Motor neuron (in vitro differentiated cells): ENCODE data around the gene HLA-DQB2. TPM values are rescaled to one million over a fixed set of nuclear protein-coding genes. Genes with fewer than 3 reads are reported as not detected.
"Not testable (repeated sequence)": the region's sequence is repeated elsewhere in the genome, so short reads cannot be mapped to it uniquely, and the experiment has no call there.

Source experiments
- ATAC-seq, 8 experiments: fragments of 200-7000 bp; cut with Tn5 transposase; replicated peaks in 6 of 8; 2 replicates each; pipeline ENCODE4 v1.8.0; 2021; ENCODE audit warnings: mild to moderate bottlenecking in 8 of 8, moderate library complexity in 8 of 8
- H3K27ac ChIP-seq, 2 donors: fragments of 250-450 bp; sonication (Bioruptor Pico); 2 replicates each; pipeline ENCODE4 v1.9.0; 2021; ENCODE audit warnings: antibody characterized with exemption in 2 of 2, mild to moderate bottlenecking in 2 of 2, moderate library complexity in 1 of 2
- H3K4me1 ChIP-seq, 2 donors: fragments of 250-450 bp; sonication (Bioruptor Pico); replicated peaks in 1 of 2; 2 replicates each; pipeline ENCODE4 v1.6.1; 2021; ENCODE audit warnings: antibody characterized with exemption in 2 of 2, mild to moderate bottlenecking in 2 of 2, moderate library complexity in 1 of 2
- H3K4me3 ChIP-seq, 5 donors: fragments of 250-450 bp; sonication (Bioruptor Pico); 2 replicates each; pipeline ENCODE4 v1.9.0; 2021; ENCODE audit warnings: antibody characterized with exemption in 5 of 5, mild to moderate bottlenecking in 5 of 5, moderate library complexity in 4 of 5
- WGBS, 10 experiments: fragments of 450-650 bp; shearing (Covaris generic); methylation state at CpG; one replicate each; pipeline ENCODE4 v1.0.0; 2022; 5-methylcytosine and 5-hydroxymethylcytosine counted together
- in situ Hi-C, 9 experiments: fragments of 400-800 bp; cut with MboI; loops; one replicate each; pipeline ENCODE4 v1.15.0; 2021; ENCODE audit warnings: low sequenced_read_pairs in 9 of 9, low pct_unique_long_range_greater_than_20kb in 2 of 9; ENCODE audit not compliant: unreplicated experiment in 9 of 9
- total RNA-seq, 8 experiments: library from RNA; unstranded; fragments of 300-600 nt; gene quantifications; 2 replicates each; pipeline versions ENCODE4 v1.2.3 to v1.2.4, GENCODE V29; 2022

The HLA-DQB2 gene
- total RNA-seq, 8 experiments from 2014 or later = 0.08 to 0.19 (median 0.15) TPM; not detected in 5

- H3K27ac ChIP-seq, H3K4me3 ChIP-seq, ATAC-seq, H3K4me1 ChIP-seq: not testable (repeated sequence)
- in situ Hi-C loops = loop anchor here in 5 of 9 experiments (25.0 kb wide), 3 partner anchors 346 to 546 kb away; partner anchors contain the start of genes BTNL2 (in 3 of the 5) and HLA-DRA (in 1 of the 5)
Measured at GRCh38 chr6:32782923-32783322, 19.6 kb upstream of the HLA-DQB2 start.

- in situ Hi-C loops = loop anchor here in 5 of 9 experiments (25.0 kb wide), 3 partner anchors 342 to 542 kb away; partner anchors contain the start of genes BTNL2 (in 3 of the 5) and HLA-DRA (in 1 of the 5)
- no peaks in the 10 kb centered on the region for H3K4me1 ChIP-seq
- no peak for ATAC-seq
- no peak overlapping the region for H3K27ac ChIP-seq
- no peak overlapping the region for H3K4me3 ChIP-seq
Measured at GRCh38 chr6:32779036-32779435, 15.7 kb upstream of the HLA-DQB2 start.

- peak in 1 of 8 experiments; percentile 31 for ATAC-seq
Measured at GRCh38 chr6:32775071-32775470, 11.7 kb upstream of the HLA-DQB2 start.

GRCh38 chr6:32774426-32774825, 11.1 kb upstream of the HLA-DQB2 start:
- Histone ChIP-seq H3K27ac (no peak overlapping the region), H3K4me1 (no peaks in the 10 kb centered on the region), H3K4me3 (no peak overlapping the region)
- 0 to 75% (median 48%) methylated on average over 1 of the region's 1 CpG; no CpG with 5 or more reads in 4 of the 10 experiments for WGBS, 10 experiments
- ATAC-seq = peak in 3 of 8 experiments; percentile 61 to 98 (median 97)
- in situ Hi-C loops = no loop called here

More at GRCh38 chr6:32775071-32775470, 11.7 kb upstream of the HLA-DQB2 start:
- H3K27ac ChIP-seq = no peak overlapping the region
- WGBS, 10 experiments = 9 to 50% (median 33%) methylated on average over 1 of the region's 1 CpG; no CpG with 5 or more reads in 4 of the 10 experiments
- in situ Hi-C loops = loop anchor here in 5 of 9 experiments (25.0 kb wide), 3 partner anchors 338 to 538 kb away; partner anchors contain the start of genes BTNL2 (in 3 of the 5) and HLA-DRA (in 1 of the 5)
- no peak overlapping the region for H3K4me3 ChIP-seq
- no peaks in the 10 kb centered on the region for H3K4me1 ChIP-seq

GRCh38 chr6:32772656-32773055, 9.3 kb upstream of the HLA-DQB2 start:
- no peak overlapping the region for H3K4me3 ChIP-seq
- no peak overlapping the region for H3K27ac ChIP-seq
- 0 to 100% (median 35%) methylated on average over 1 of the region's 1 CpG for WGBS, 10 experiments
- H3K4me1 ChIP-seq = no peaks in the 10 kb centered on the region
- ATAC-seq = no peak
- in situ Hi-C loops = no loop called here

GRCh38 chr6:32764048-32764447, 716 bp upstream of the HLA-DQB2 start:
- Histone ChIP-seq H3K27ac (no peak overlapping the region), H3K4me1 (no peaks in the 10 kb centered on the region), H3K4me3 (no peak overlapping the region)
- 0 to 33% (median 8%) methylated on average over 1 of the region's 1 CpG; no CpG with 5 or more reads in 2 of the 10 experiments for WGBS, 10 experiments
- in situ Hi-C loops = no loop called here
- ATAC-seq = no peak

- ATAC-seq = no peak
- H3K27ac ChIP-seq = no peak overlapping the region
- H3K4me3 ChIP-seq = no peak overlapping the region
- no peaks in the 10 kb centered on the region for H3K4me1 ChIP-seq
- in situ Hi-C loops = no loop called here
- 0 to 100% (median 94%) methylated on average over 1 to 16 of the region's 40 CpGs; no CpG with 5 or more reads in 6 of the 10 experiments for WGBS, 10 experiments
Measured at GRCh38 chr6:32761548-32761947, 1.8 kb downstream of the HLA-DQB2 start.

GRCh38 chr6:32761072-32761471, 2.3 kb downstream of the HLA-DQB2 start:
- H3K4me1 ChIP-seq = no peaks in the 10 kb centered on the region
- H3K4me3 ChIP-seq = no peak overlapping the region
- no peak for ATAC-seq
- H3K27ac ChIP-seq = no peak overlapping the region
- in situ Hi-C loops = no loop called here
- WGBS, 10 experiments = 37 to 100% (median 80%) methylated on average over 1 to 12 of the region's 16 CpGs; no CpG with 5 or more reads in 1 of the 10 experiments

- no peaks in the 10 kb centered on the region for H3K4me1 ChIP-seq
- no peak overlapping the region for H3K4me3 ChIP-seq
- 0 to 100% (median 73%) methylated on average over 1 of the region's 1 CpG; no CpG with 5 or more reads in 1 of the 10 experiments for WGBS, 10 experiments
- ATAC-seq = no peak
- in situ Hi-C loops = no loop called here
- no peak overlapping the region for H3K27ac ChIP-seq
Measured at GRCh38 chr6:32759669-32760068, 3.7 kb downstream of the HLA-DQB2 start.

GRCh38 chr6:32752580-32752979, 10.8 kb downstream of the HLA-DQB2 start:
- WGBS, 10 experiments = 13 to 100% (median 37%) methylated on average over 1 to 8 of the region's 8 CpGs; no CpG with 5 or more reads in 1 of the 10 experiments
- Histone ChIP-seq H3K4me1 (no peaks in the 10 kb centered on the region), H3K27ac (no peak overlapping the region), H3K4me3 (no peak overlapping the region)
- ATAC-seq = peak in 2 of 8 experiments; percentile 91 to 98
- in situ Hi-C loops = no loop called here

GRCh38 chr6:32745649-32746048, 17.7 kb downstream of the HLA-DQB2 start:
- H3K4me1 ChIP-seq, H3K27ac ChIP-seq, ATAC-seq, H3K4me3 ChIP-seq, in situ Hi-C loops: not testable (repeated sequence)
- 50 to 67% (median 50%) methylated on average over 1 of the region's 1 CpG; no CpG with 5 or more reads in 7 of the 10 experiments for WGBS, 10 experiments

GRCh38 chr6:32744776-32745175, 18.6 kb downstream of the HLA-DQB2 start:
- in situ Hi-C loops = no loop called here
- WGBS, 10 experiments = 0 to 61% (median 35%) methylated on average over 1 to 5 of the region's 5 CpGs; no CpG with 5 or more reads in 4 of the 10 experiments
- ATAC-seq = no peak
- Histone ChIP-seq H3K27ac (no peak overlapping the region), H3K4me1 (no peaks in the 10 kb centered on the region), H3K4me3 (no peak overlapping the region)

GRCh38 chr6:32742374-32742773, 21.0 kb downstream of the HLA-DQB2 start:
- Histone ChIP-seq H3K4me3 (no peak overlapping the region), H3K4me1 (no peaks in the 10 kb centered on the region), H3K27ac (no peak overlapping the region)
- in situ Hi-C loops = no loop called here
- no peak for ATAC-seq
- WGBS, 10 experiments = 30 to 87% (median 74%) methylated on average over 1 to 3 of the region's 3 CpGs; no CpG with 5 or more reads in 1 of the 10 experiments
